HCT116 (cell line): ENCODE data around the gene RAB27B. TPM values are rescaled to one million over a fixed set of nuclear protein-coding genes. Genes with fewer than 3 reads are reported as not detected.

Source experiments
- ATAC-seq: fragments of 200-7000 bp; cut with Tn5 transposase; 2 replicates; pipeline ENCODE4 v1.9.1; 2020; ENCODE audit warnings: mild to moderate bottlenecking, moderate library complexity
- BruUV-seq: library from RNA; stranded (reverse); fragments of 400-500 nt; replicated peaks from 2 replicates; lab custom pipeline; 2021; lab: Mats Ljungman, UMichigan
- CTCF ChIA-PET: fragments of 300-600 bp; sonication (Branson Sonifier 250); formaldehyde crosslinking; loops from one replicate; lab custom pipeline; 2021; ENCODE audit warnings: antibody characterized with exemption; lab: Charles Lee
- POLR2A ChIA-PET: fragments of 300-600, 350-600 bp; sonication (Branson Sonifier 250); formaldehyde crosslinking; loops from one replicate; lab custom pipeline; 2021; ENCODE audit warnings: antibody characterized with exemption; lab: Charles Lee
- RAD21 ChIA-PET, 2 experiments: fragments of 300-600 bp; sonication (Branson Sonifier 250); formaldehyde crosslinking; loops; one replicate each; lab custom pipeline; 2023; ENCODE audit warnings: low total read pairs in 2 of 2; ENCODE audit not compliant: uncharacterized antibody in 2 of 2, unreplicated experiment in 2 of 2, low non-redundant PET in 1 of 2; lab: Charles Lee
- DNase-seq: peaks from one replicate; pipeline ENCODE4 v3.0.0-alpha.2; 2010; ENCODE audit warnings: low read depth, low spot score
- H2AFZ ChIP-seq: fragments of 200-600 bp; shearing (Covaris generic), sonication (generic); 2 replicates; pipeline ENCODE4 v1.6.1; 2017; ENCODE audit warnings: low read depth, mixed run types, mixed read lengths, antibody characterized with exemption, low read length; ENCODE audit not compliant: poor library complexity, severe bottlenecking
- H3K27ac ChIP-seq: 2 replicates; pipeline ENCODE4 v1.5.1; 2012; ENCODE audit warnings: low read depth, low read length
- H3K27me3 ChIP-seq: fragments of 200-600 bp; sonication (generic); 2 replicates; pipeline ENCODE4 v1.6.1; 2016; ENCODE audit warnings: mixed run types, low read length, mixed read lengths; ENCODE audit not compliant: insufficient read depth
- H3K36me3 ChIP-seq, 2 experiments: fragments of 200-500 bp in 1 of 2; fragments of 200-600 bp in 1 of 2; sonication (Bioruptor generic) in 1 of 2; sonication (generic) in 1 of 2; 2 replicates each; pipeline versions ENCODE4 v1.5.1 to v1.6.1; 2014 to 2016; ENCODE audit warnings: low read length in 2 of 2, inconsistent platforms in 1 of 2, mixed read lengths in 1 of 2, mixed run types in 1 of 2; ENCODE audit not compliant: insufficient read depth in 2 of 2, control insufficient read depth in 1 of 2
- H3K4me1 ChIP-seq, 2 experiments: fragments of 200-600 bp in 1 of 2; sonication (generic) in 1 of 2; 2 replicates each; pipeline versions ENCODE4 v1.5.1 to v1.6.1; 2012 to 2017; ENCODE audit warnings: low read length in 2 of 2, inconsistent platforms in 1 of 2, mild to moderate bottlenecking in 1 of 2, mixed read lengths in 1 of 2, mixed run types in 1 of 2, moderate library complexity in 1 of 2; ENCODE audit not compliant: insufficient read depth in 2 of 2, control insufficient read depth in 1 of 2
- H3K4me2 ChIP-seq: fragments of 200-600 bp; sonication (generic); 2 replicates; pipeline ENCODE4 v1.6.1; 2017; ENCODE audit warnings: mixed run types, low read length, mixed read lengths
- H3K4me3 ChIP-seq, 2 experiments: fragments of 200-600 bp in 1 of 2; sonication (generic) in 1 of 2; replicated peaks in 1 of 2; 2 replicates each; pipeline ENCODE4 v1.5.1; 2011 to 2016; ENCODE audit warnings: low read length in 2 of 2, control low read depth in 1 of 2, low read depth in 1 of 2, mild to moderate bottlenecking in 1 of 2, mixed read lengths in 1 of 2, mixed run types in 1 of 2
- H3K79me2 ChIP-seq: fragments of 200-600 bp; sonication (generic); 2 replicates; pipeline ENCODE4 v1.6.1; 2017; ENCODE audit warnings: mild to moderate bottlenecking, mixed run types, low read length, moderate library complexity, mixed read lengths; ENCODE audit not compliant: insufficient read depth
- H3K9ac ChIP-seq: fragments of 200-600 bp; sonication (generic); 2 replicates; pipeline ENCODE4 v1.6.1; 2016; ENCODE audit warnings: low read length, mixed read lengths
- H3K9me2 ChIP-seq: fragments of 200-600 bp; sonication (generic), shearing (Covaris generic); 2 replicates; pipeline ENCODE4 v1.6.1; 2017; ENCODE audit warnings: mixed run types, mild to moderate bottlenecking, moderate library complexity; ENCODE audit not compliant: insufficient read depth
- H3K9me3 ChIP-seq, 2 experiments: fragments of 200-500 bp in 1 of 2; fragments of 200-600 bp in 1 of 2; sonication (Bioruptor generic) in 1 of 2; sonication (generic) in 1 of 2; 2 replicates each; pipeline ENCODE4 v1.6.1; 2014 to 2017; ENCODE audit warnings: low read length in 2 of 2, mixed read lengths in 2 of 2, inconsistent platforms in 1 of 2, low read depth in 1 of 2, mild to moderate bottlenecking in 1 of 2, mixed run types in 1 of 2, moderate library complexity in 1 of 2; ENCODE audit not compliant: control insufficient read depth in 1 of 2, insufficient read depth in 1 of 2
- H4K20me1 ChIP-seq: fragments of 200-600 bp; sonication (generic), shearing (Covaris generic); 2 replicates; pipeline ENCODE4 v1.6.1; 2017; ENCODE audit warnings: mixed run types, mild to moderate bottlenecking, moderate library complexity; ENCODE audit not compliant: insufficient read depth
- CBX3 ChIP-seq: IDR thresholded peaks from 2 replicates; pipeline ENCODE4 v1.6.1; 2012; ENCODE audit warnings: low read depth
- CTCF ChIP-seq, 3 experiments: fragments of 200-600 bp in 1 of 3; sonication (generic) in 1 of 3; IDR thresholded peaks in 2 of 3; conservative IDR thresholded peaks in 1 of 3; 2 replicates each; pipeline ENCODE4 v1.5.1; 2012 to 2017; ENCODE audit warnings: low read depth in 2 of 3, low read length in 2 of 3, antibody characterized with exemption in 1 of 3, borderline replicate concordance in 1 of 3, control low read depth in 1 of 3, mild to moderate bottlenecking in 1 of 3, mixed read lengths in 1 of 3, mixed run types in 1 of 3, moderate library complexity in 1 of 3; ENCODE audit not compliant: insufficient read depth in 1 of 3
- RAD21 ChIP-seq: IDR thresholded peaks from 2 replicates; pipeline ENCODE4 v1.6.1; 2012; ENCODE audit warnings: low read depth, mild to moderate bottlenecking
- REST ChIP-seq: IDR thresholded peaks from 2 replicates; pipeline ENCODE4 v1.6.1; 2012; ENCODE audit warnings: low read depth
- ZFX ChIP-seq: fragments of 450-650 bp; IDR thresholded peaks from 2 replicates; pipeline ENCODE4 v1.6.1; 2017
- ZNF274 ChIP-seq: fragments of 200-500 bp; sonication (Bioruptor generic); IDR thresholded peaks from 2 replicates; pipeline ENCODE4 v1.6.1; 2014; ENCODE audit warnings: mild to moderate bottlenecking, low read depth, low read length, inconsistent platforms
- intact Hi-C: fragments of 100-400 bp; cut with micrococcal nuclease; formaldehyde crosslinking; loops from 2 replicates; pipeline ENCODE4 v1.10.0; 2022
- total RNA-seq: library from RNA; stranded (reverse); gene quantifications from one replicate; pipeline ENCODE4 v1.2.1, GENCODE V29; 2021; ENCODE audit not compliant: unreplicated experiment

RAB27B gene
- total RNA-seq, 1 experiment from 2014 or later: 2.2 TPM

GRCh38 chr18:54916507-54916906, 88.2 kb downstream of the RAB27B start:
- no TSS peak for BruUV-seq
- POLR2A ChIA-PET: no interaction called here
- Histone ChIP-seq H3K4me2 (no peak overlapping the region), H3K4me3 (no peak overlapping the region), H3K9me2 (no peaks in the 10 kb centered on the region), H3K36me3 (no peaks in the 10 kb centered on the region), H3K27me3 (no peaks in the 10 kb centered on the region), H2AFZ (no peak overlapping the region), H3K9me3 (no peaks in the 10 kb centered on the region)
- RAD21 ChIA-PET: no interaction called here
- intact Hi-C loops: no loop called here
- TF ChIP-seq CTCF (IDR thresholded peaks at IDR 0.05 in 2 of 3, conservative IDR thresholded peaks at IDR 0.05 in 1 of 3; ENCODE audit: borderline replicate concordance in 1 of 3, insufficient read depth in 1 of 3, low read depth in 2 of 3, low read length in 2 of 3) (peak in 2 of 3 experiments; percentile 15 to 17; a peak in 2 of 6 replicates), CBX3 (no peak), RAD21 (peak; percentile 35; the same call in 1 of the 2 replicates), REST (no peak), ZNF274 (no peak), ZFX (no peak)
- TF ChIP-seq, all 23 proteins: peak for 2
- DNase-seq (no peak), ATAC-seq (no peak)
- Histone ChIP-seq H3K79me2 (no peaks in the 10 kb centered on the region), H3K9ac (no peak overlapping the region), H3K27ac (no peak overlapping the region), H3K4me1 (no peaks in the 10 kb centered on the region), H4K20me1 (no peaks in the 10 kb centered on the region)
- CTCF ChIA-PET: no interaction called here
